ENCODE results near the gene IGDCC3. TPM values are rescaled to one million over a fixed set of nuclear protein-coding genes. Genes with fewer than 3 reads are reported as not detected.

Gene IGDCC3
- total RNA-seq, 2 donors from 2014 or later, result not detected

DNA sequence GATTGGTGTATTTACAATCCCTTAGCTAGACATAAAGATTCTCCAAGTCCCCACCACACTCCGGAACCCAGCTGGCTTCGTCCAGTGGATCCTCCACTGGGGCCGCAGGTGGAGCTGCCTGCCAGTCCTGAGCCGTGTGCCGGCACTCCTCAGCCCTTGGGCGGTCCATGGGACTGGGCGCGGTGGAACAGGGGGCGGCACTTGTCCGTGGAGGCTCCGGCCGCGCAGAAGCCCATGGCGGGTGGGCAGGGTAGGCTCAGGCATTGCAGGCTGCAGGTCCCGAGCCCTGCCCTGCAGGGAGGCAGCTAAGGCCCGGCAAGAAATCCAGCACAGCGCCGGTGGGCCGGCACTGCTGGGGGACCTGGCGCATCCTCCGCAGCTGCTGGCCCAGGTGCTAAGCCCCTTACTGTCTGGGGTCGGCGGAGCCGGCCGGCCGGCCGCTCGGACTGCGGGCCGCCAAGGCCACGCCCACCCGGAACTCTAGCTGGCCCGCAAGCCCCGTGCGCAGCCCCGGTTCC is 76.8 kb downstream of the IGDCC3 start:
- Mint-ChIP-seq H3K27me3 (no peaks in the 10 kb centered on the region), H3K36me3 (no peaks in the 10 kb centered on the region), H3K4me3 (peak overlapping the region; percentile 80), H3K27ac (peak overlapping the region in 1 of 2 donors; percentile 75), H3K4me1 (ENCODE audit: low read depth in 2 of 2) (peaks cover 37 to 40% of the 10 kb centered on the region in 2 donors), H3K9me3 (no peaks in the 10 kb centered on the region)
- ATAC-seq, result no peak
- no peak for DNase-seq (ENCODE audit: low spot score)

- H3K36me3 Mint-ChIP-seq, result no peaks in the 10 kb centered on the region
- H3K4me1 Mint-ChIP-seq (ENCODE audit: low read depth in 2 of 2), result peaks cover 28 to 31% of the 10 kb centered on the region in 2 donors
- peak overlapping the region; percentile 24 for H3K4me3 Mint-ChIP-seq
- no peaks in the 10 kb centered on the region for H3K27me3 Mint-ChIP-seq
- peak overlapping the region in 1 of 2 donors; percentile 99 for H3K27ac Mint-ChIP-seq
- H3K9me3 Mint-ChIP-seq, result no peaks in the 10 kb centered on the region
- ATAC-seq (no peak), DNase-seq (ENCODE audit: low spot score) (no peak)
Measured at GRCh38 chr15:65298731-65299130, 79.1 kb downstream of the IGDCC3 start.

GRCh38 chr15:65292938-65293518 is 84.8 kb downstream of the IGDCC3 start:
- no peaks in the 10 kb centered on the region for H3K27me3 Mint-ChIP-seq
- peaks cover 21 to 23% of the 10 kb centered on the region in 2 donors for H3K4me1 Mint-ChIP-seq (ENCODE audit: low read depth in 2 of 2)
- no peaks in the 10 kb centered on the region for H3K9me3 Mint-ChIP-seq
- H3K4me3 Mint-ChIP-seq, result peak overlapping the region; percentile 9
- no peaks in the 10 kb centered on the region for H3K36me3 Mint-ChIP-seq
- peak overlapping the region; percentile 3 to 18 for H3K27ac Mint-ChIP-seq
- DNase-seq (ENCODE audit: low spot score) (no peak), ATAC-seq (no peak)

GRCh38 chr15:65290228-65290627 is 87.6 kb downstream of the IGDCC3 start:
- DNase-seq (ENCODE audit: low spot score) (no peak), ATAC-seq (no peak)
- Mint-ChIP-seq H3K27me3 (no peaks in the 10 kb centered on the region), H3K4me1 (ENCODE audit: low read depth in 2 of 2) (peaks cover 21 to 23% of the 10 kb centered on the region in 2 donors), H3K9me3 (no peaks in the 10 kb centered on the region), H3K27ac (no peak overlapping the region), H3K4me3 (no peak overlapping the region), H3K36me3 (no peaks in the 10 kb centered on the region)

- DNase-seq (ENCODE audit: low spot score) (no peak), ATAC-seq (no peak)
- Mint-ChIP-seq H3K27ac (no peak overlapping the region), H3K9me3 (no peaks in the 10 kb centered on the region), H3K4me1 (ENCODE audit: low read depth in 2 of 2) (peaks cover 21 to 23% of the 10 kb centered on the region in 2 donors), H3K36me3 (no peaks in the 10 kb centered on the region), H3K27me3 (no peaks in the 10 kb centered on the region), H3K4me3 (no peak overlapping the region)
Measured at GRCh38 chr15:65289261-65289854, 88.4 kb downstream of the IGDCC3 start.

DNA sequence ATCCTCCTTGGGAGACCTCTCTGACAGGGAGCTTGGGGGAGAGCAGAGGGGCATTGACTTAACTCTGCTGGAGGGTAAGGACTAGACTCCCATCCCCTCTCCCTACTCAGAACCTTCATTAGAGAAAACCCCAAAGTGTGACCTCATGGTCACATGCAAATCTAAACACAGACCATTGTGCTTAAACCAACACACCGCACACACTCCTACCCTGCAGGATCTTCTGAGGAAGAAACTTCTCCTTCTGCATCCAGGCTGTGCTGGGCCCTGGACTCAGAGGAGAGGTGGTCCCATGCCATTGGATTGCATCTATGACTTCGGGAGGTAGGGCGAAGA is 90.3 kb downstream of the IGDCC3 start:
- Mint-ChIP-seq H3K4me3 (peak overlapping the region; percentile 88), H3K27me3 (no peaks in the 10 kb centered on the region), H3K36me3 (no peaks in the 10 kb centered on the region), H3K9me3 (no peaks in the 10 kb centered on the region), H3K4me1 (ENCODE audit: low read depth in 2 of 2) (peaks cover 26 to 27% of the 10 kb centered on the region in 2 donors), H3K27ac (peak overlapping the region; percentile 87 to 89)
- DNase-seq (ENCODE audit: low spot score) (no peak), ATAC-seq (no peak)

GRCh38 chr15:65286704-65287519 is 90.9 kb downstream of the IGDCC3 start, which contains the start of gene PARP16:
TSS of gene PARP16 (minus strand) at chr15:65286883. CDS start at chr15:65286426, 457 bp downstream.
- Mint-ChIP-seq H3K36me3 (no peaks in the 10 kb centered on the region), H3K4me1 (ENCODE audit: low read depth in 2 of 2) (peaks cover 26 to 27% of the 10 kb centered on the region in 2 donors), H3K27me3 (no peaks in the 10 kb centered on the region), H3K4me3 (peak within 1 kb of the TSS; percentile 88), H3K27ac (peak within 1 kb of the TSS; percentile 87 to 89), H3K9me3 (no peaks in the 10 kb centered on the region)
- DNase-seq (ENCODE audit: low spot score), result peak; percentile 95
- peak; percentile 97 to 98 for ATAC-seq

GRCh38 chr15:65286069-65286703 is 91.6 kb downstream of the IGDCC3 start:
- no peaks in the 10 kb centered on the region for H3K36me3 Mint-ChIP-seq
- H3K9me3 Mint-ChIP-seq, result no peaks in the 10 kb centered on the region
- DNase-seq (ENCODE audit: low spot score) (no peak), ATAC-seq (peak; percentile 57 to 64)
- no peaks in the 10 kb centered on the region for H3K27me3 Mint-ChIP-seq
- peaks cover 26 to 27% of the 10 kb centered on the region in 2 donors for H3K4me1 Mint-ChIP-seq (ENCODE audit: low read depth in 2 of 2)
- peak overlapping the region; percentile 88 for H3K4me3 Mint-ChIP-seq
- peak overlapping the region; percentile 87 to 89 for H3K27ac Mint-ChIP-seq

DNA sequence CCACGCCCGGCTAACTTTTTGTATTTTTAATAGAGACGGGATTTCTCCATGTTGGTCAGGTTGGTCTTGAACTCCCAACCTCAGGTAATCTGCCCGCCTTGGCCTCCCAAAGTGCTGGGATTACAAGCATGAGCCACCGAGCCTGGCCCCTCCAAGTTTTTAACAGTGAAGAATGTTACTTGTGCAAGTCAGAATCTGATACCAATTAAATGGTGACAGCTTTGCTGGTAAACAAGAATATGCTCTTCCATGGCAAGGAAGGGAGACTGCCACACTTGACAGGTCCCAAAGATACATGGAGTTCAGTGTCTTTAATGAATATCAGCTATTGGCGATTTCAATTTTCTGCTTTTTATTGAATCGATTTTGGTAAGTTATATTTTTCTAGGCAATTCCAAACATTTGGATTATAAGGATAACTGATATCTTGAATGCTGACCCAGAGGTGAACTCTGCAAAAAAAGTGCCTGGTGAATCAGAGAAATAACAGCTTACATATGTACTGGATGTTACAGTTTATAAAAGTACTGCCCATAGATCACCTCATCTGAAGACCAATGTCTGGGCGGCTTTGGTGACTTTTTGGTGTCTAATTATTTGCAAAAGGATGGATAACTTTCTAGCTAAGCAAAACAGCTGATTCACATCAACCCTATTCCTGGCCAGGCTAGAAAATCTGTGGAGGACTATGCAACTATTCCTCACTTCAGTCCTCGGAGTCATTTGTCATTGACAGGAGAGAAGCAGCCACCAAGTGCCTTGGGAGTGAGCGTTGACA is 92.3 kb downstream of the IGDCC3 start:
- Mint-ChIP-seq H3K36me3 (no peaks in the 10 kb centered on the region), H3K4me3 (peak overlapping the region; percentile 88), H3K9me3 (no peaks in the 10 kb centered on the region), H3K27ac (peak overlapping the region; percentile 87 to 89), H3K4me1 (ENCODE audit: low read depth in 2 of 2) (peaks cover 26 to 27% of the 10 kb centered on the region in 2 donors), H3K27me3 (no peaks in the 10 kb centered on the region)
- DNase-seq (ENCODE audit: low spot score) (no peak), ATAC-seq (no peak)

DNA sequence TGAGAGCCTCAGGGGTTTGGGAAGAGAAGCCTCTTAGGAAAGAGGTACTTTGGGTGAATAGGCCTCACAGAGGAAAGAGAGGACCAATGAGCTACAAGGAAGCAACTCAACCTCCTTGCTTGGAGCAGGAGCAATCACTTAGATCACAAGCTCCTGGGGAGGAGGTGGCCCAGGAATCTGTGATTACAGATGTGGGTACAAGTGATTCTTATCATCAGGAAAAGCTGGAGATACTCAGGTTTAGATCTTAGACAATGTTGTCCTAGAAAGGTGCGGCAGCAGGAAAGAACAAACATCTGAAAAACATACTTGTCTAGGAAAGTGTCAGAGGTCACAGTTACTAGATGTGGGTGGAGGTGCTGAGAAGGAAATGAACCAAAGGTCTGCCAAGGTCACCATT is 99.3 kb downstream of the IGDCC3 start:
- H3K4me3 Mint-ChIP-seq, result no peak overlapping the region
- ATAC-seq (no peak), DNase-seq (ENCODE audit: low spot score) (no peak)
- no peaks in the 10 kb centered on the region for H3K27me3 Mint-ChIP-seq
- peak overlapping the region in 1 of 2 donors; percentile 35 for H3K27ac Mint-ChIP-seq
- H3K36me3 Mint-ChIP-seq, result no peaks in the 10 kb centered on the region
- peaks cover 31 to 36% of the 10 kb centered on the region in 2 donors for H3K4me1 Mint-ChIP-seq (ENCODE audit: low read depth in 2 of 2)
- no peaks in the 10 kb centered on the region for H3K9me3 Mint-ChIP-seq

Measured in natural killer cell treated with Interleukin-12 subunit alpha and Interleukin-12 subunit beta and Interleukin-15 and Interleukin-18, amount 100 ng/mL, for 72 hours (primary cell).